Left kidney (tissue), 1 donor: Measurements from ENCODE around the gene PRSS38. TPM values are rescaled to one million over a fixed set of nuclear protein-coding genes. Genes with fewer than 3 reads are reported as not detected.

Source experiments
- polyA plus RNA-seq: library from polyadenylated mRNA; unstranded; fragments of 120-200 nt; gene quantifications from one replicate; pipeline ENCODE4 v1.2.1, GENCODE V29; 2013; ENCODE audit not compliant: insufficient read length

The PRSS38 gene
- polyA plus RNA-seq, 1 donor, result not detected

Other genes starting within 250 kb of the PRSS38 start
- 16.6 TPM for gene JMJD4, start 80.4 kb upstream of the PRSS38 start, polyA plus RNA-seq
- gene SNAP47, start 80.2 kb upstream of the PRSS38 start, polyA plus RNA-seq, result 43.2 TPM
- gene WNT9A, start 132.3 kb downstream of the PRSS38 start, polyA plus RNA-seq, result 1.3 TPM
- 0.07 TPM for gene WNT3A, start 191.3 kb downstream of the PRSS38 start, polyA plus RNA-seq